GM03348 (cell line): ENCODE measurements around the gene CYB561D2.
A peak's percentile ranks its signal among the peaks of the same experiment; 100 is the strongest.

Source experiments
- DNase-seq: peaks from one replicate; pipeline ENCODE4 v3.0.0; 2012; ENCODE audit warnings: low spot score

Gene CYB561D2

DNA sequence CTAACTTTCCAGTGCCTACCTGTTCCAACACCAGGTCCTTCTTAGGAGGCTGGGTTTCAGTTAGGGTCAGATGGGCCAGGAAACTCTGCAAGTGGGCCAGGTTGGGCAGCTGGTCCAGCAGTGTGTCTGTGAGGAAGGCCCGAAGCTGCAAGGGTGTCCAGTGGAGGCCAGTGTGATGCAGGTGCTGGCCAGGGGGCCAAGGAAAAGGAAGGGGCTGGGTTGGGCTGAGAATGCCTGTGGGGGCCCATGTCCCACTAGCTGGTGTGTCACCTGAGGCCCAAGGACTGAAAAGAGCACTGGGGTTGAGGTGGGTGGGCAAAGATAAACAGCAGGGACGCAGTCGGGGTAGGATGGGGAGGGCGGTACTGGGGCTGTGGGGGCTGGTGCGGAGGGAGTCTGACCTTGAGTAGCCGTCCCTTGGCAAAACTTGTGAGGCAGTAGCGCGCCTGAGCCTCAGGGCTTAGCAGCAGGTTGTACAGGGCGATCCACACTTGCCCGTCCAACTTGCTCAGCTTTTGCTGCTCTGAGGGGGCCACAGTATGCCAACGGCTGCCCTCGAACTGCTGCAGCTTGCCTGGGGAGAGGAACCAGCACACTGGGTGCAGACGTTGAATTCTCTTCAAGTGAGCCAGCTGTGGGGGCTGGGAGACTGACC lies 8.5 kb upstream of the CYB561D2 start:
- DNase-seq = no peak

DNA sequence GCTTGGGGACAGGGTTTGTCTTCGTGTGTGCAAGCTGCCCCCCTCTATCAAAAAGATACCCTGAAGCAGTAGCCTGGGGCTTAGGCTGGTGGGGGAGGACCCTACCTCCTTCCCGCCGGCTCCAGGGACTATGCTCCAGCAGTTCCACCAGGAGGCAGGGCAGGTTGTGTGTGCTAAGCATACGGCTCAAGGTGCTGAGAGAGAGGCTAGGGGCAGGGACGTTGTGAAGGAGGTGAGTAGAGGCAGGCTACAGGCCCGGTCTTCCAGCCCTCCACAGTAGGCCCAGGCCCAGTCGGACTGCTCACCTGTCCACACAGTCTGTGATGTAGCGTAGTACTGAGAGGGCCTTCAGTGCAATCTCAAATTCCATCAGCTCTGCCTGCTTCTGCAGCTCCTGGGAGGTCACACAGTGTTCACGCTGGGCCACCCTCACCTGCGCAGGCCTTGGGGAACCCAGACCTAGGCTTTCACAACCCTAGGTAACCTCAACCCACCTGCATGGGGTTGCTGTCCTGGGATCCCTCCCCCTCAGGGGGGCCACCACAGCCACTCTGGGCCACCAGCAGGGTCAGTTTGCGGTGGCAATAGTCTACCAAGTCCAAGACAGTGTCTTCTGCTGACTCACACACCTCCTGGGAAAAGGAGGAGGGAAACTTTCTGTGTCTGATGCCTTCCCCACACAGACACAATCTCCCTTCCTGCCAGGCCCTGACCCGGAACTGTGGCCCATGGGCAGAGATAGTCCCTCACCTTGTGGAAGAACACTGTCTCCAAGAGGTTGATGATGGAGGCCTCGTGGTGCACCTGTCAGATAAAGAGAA lies 7.6 kb upstream of the CYB561D2 start:
- DNase-seq = no peak

DNA sequence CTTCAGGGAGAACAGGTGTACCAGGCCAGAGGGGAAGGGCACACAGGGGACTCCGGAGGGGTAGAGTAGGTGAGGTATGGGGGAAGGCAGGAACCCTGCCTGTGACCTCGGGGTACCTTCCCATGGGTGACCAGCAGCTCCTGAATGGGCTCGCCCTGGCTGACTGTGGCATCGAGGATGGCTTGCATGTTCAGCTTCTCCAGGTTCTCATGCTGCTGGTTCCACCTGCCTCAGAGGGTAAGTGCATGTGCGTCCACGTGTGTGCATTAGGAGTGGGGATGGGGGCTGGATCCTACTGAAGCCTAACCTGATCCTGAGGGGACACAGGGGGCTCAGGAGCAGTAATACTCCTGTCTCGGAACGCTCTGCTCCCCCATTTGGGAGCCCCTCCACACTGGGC lies 5.7 kb upstream of the CYB561D2 start:
- no peak for DNase-seq

GRCh38 chr3:50345586-50346234 lies 5.0 kb upstream of the CYB561D2 start, which contains the start of gene ZMYND10:
TSS of gene ZMYND10 (minus strand) at chr3:50345732. CDS start at chr3:50345579, 153 bp downstream.
- DNase-seq = peak; percentile 95

DNA sequence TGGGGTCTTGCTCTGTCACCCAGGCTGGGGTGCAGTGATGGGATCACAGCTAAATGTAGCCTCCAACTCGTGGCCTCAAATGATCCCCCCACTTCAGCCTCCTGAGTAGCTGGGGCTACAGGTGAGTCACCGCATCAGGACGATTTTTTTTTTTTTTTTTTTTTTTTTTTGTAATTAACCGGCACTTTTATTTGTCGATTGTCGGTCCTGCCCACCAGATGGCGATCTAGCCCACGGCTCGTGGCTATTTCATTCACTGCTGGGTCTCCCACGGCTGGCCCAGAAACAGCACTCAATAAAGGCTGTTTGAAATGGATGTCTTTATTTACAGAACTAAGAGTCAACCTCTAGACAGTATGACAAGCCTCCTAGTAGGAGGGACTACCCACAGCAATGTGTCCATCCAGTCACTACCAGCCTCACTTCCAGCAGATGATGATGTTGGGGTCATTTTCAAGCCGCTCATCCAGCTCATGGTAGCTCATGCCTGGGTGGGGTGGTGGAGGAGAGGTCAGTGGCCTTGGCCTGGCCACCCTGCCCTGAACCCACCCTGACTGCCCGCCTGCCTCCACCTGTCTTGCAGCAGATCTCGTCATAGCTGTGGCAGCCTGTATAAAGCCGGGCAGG lies 3.4 kb upstream of the CYB561D2 start:
- DNase-seq = peak; percentile 77

DNA sequence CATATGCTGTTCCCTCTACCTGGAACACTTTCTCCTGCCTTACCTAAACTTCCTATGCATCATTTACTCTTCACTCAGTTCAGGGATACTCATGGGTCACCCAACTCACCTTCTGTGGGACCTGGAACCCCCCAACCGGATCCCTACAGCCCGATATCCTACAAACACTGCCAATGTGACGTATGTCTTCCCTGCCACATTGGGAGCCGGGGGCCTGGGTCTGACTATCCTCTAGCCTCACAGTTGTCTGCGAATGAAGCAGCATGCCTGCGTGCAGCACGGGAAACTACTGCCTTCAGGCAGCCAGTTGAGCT lies 492 bp upstream of the CYB561D2 start:
- DNase-seq = no peak

GRCh38 chr3:50351323-50351697 lies 648 bp downstream of the CYB561D2 start:
- DNase-seq = no peak

DNA sequence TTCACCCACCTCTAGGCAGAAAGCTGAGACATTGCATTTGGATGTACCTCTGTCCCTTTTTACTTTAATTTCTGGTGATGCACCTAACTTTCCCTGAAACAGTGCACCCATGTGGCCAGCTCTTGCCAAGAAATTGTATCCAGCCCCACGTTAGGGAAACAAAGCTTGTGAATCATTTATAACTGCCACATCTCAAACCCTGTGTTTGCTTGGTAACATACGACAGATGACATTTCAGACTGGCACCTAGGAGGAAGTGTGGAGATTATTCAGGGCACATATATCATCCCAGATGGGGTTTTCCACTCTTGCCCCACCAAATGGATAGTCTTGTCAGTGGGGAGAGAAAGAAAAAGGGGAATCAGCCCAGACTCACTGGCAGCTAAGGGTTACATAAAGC lies 2.1 kb downstream of the CYB561D2 start:
- DNase-seq = no peak

- no peak for DNase-seq
These were observed 2.8 kb downstream of the CYB561D2 start for GRCh38 chr3:50353245-50354004.

DNA sequence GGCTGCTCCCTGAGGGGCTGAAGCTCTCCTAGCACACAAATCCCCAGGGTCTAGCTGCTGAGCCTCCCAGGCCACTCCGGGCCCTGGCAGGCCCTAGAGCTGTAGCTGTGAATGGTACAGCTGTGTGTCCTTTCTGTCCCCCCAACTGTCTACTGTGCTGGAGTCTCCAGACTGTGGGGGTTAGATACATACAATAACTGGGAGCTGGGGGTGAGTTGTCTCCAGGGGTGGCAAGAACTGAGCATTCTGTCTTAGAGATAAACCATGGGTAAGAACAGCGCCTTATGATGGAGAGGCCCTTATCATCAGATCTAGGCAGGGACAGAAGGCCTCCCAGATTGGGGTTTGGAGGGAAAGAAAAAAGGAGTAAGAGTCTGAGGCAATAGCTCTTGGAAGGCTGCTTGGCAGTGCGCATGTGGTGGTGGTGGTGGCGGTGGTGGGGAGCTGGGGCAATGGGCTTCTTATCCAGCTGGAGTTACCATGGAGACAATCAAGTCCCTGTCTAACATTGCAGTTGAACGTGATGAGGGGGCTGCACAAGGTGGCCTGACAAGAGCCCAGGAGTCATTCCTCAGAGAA lies 3.6 kb downstream of the CYB561D2 start:
- DNase-seq = no peak

GRCh38 chr3:50354850-50355249 lies 4.2 kb downstream of the CYB561D2 start:
- no peak for DNase-seq

- no peak for DNase-seq
These were observed 5.3 kb downstream of the CYB561D2 start for GRCh38 chr3:50355829-50356552.

- peak; percentile 49 for DNase-seq
These were observed 5.9 kb downstream of the CYB561D2 start for GRCh38 chr3:50356553-50356952.

DNA sequence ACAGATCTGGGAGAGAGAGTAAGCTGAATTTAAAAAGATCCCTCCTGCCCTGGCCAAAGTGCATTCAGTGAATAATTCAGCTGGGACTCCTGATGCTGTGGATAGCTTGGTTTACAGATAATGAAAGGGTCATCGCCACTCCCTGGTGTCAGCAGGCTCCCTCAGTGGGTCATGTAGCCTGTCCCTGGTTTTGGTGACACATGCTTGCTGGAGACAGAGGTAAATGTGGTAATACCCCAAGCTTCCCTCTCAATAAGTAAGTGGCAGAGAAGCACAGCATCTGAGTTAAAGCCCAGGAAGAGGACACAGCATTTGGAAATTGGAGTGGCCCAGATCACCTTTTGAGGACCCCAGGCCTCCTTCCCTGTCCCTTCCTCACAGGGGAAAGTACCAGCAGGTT lies 6.8 kb downstream of the CYB561D2 start:
- DNase-seq = no peak

- DNase-seq = no peak
These were observed 7.8 kb downstream of the CYB561D2 start for GRCh38 chr3:50358355-50358910.

- DNase-seq = peak; percentile 99
These were observed 8.5 kb downstream of the CYB561D2 start, which contains the start of gene TMEM115 for GRCh38 chr3:50358911-50359759. TSS of gene TMEM115 (minus strand) at chr3:50359521. CDS start at chr3:50359063, 458 bp downstream.

- DNase-seq = no peak
These were observed 9.1 kb downstream of the CYB561D2 start for GRCh38 chr3:50359760-50360110.

DNA sequence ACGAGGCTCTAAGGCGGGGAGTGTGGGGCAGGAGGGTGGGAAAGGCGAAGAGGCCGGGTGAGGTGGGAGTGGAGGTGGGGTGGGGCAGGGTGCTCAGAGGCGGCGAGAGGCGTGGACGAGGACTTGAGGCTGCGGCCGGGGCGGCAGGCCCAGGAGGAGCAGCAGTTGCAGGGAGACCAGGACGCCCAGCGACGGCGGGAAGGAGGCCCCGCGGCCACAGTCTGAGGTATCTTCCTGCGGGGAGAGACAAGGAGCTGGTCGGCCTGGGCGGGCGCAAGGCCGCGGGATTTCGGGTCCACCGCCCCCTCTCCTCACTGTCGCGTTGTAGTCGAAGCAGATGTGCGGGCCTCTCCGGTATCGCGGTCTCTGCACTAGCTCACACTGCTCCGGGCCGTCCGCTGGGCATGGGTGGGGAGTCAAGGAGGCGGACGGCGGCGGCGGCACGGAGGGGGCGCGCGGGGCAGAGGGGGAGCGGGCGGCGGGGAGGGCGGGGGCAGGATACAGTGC lies 14.0 kb downstream of the CYB561D2 start:
- DNase-seq = no peak

- peak; percentile 98 for DNase-seq
These were observed 14.6 kb downstream of the CYB561D2 start for GRCh38 chr3:50365080-50365841.
